Liver (tissue), 3 donors: ENCODE results near the gene SEMA4G.
A peak's percentile ranks its signal among the peaks of the same experiment; 100 is the strongest.

Experiments
- EGR1 ChIP-seq, 2 donors: IDR thresholded peaks; 2 replicates each; pipeline ENCODE4 v1.6.1; 2016 to 2018; ENCODE audit warnings: antibody characterized with exemption in 2 of 2, low read depth in 2 of 2
- GABPA ChIP-seq, 2 donors: IDR thresholded peaks in 1 of 2; conservative IDR thresholded peaks in 1 of 2; 2 replicates each; pipeline ENCODE4 v1.6.1; 2016; ENCODE audit warnings: antibody characterized with exemption in 2 of 2, mild to moderate bottlenecking in 1 of 2, moderate library complexity in 1 of 2
- JUND ChIP-seq, 2 donors: IDR thresholded peaks; 2 replicates each; pipeline ENCODE4 v1.6.1; 2016; ENCODE audit warnings: antibody characterized with exemption in 2 of 2
- MAX ChIP-seq: IDR thresholded peaks from 2 replicates; pipeline ENCODE4 v1.6.1; 2016; ENCODE audit warnings: antibody characterized with exemption
- RAD21 ChIP-seq, 2 donors: IDR thresholded peaks; 2 replicates each; pipeline ENCODE4 v1.6.1; 2016; ENCODE audit warnings: antibody characterized with exemption in 2 of 2, mild to moderate bottlenecking in 2 of 2
- TAF1 ChIP-seq: conservative IDR thresholded peaks from 2 replicates; pipeline ENCODE4 v1.6.1; 2016; ENCODE audit warnings: antibody characterized with exemption, mild to moderate bottlenecking
- TF ChIP-seq, protein P1 (sequence below): fragments of 150-350 bp; IDR thresholded peaks from 2 replicates; pipeline ENCODE4 v1.5.1; 2017; ENCODE audit warnings: improper control_type of control experiment, low read depth, low read length; ENCODE audit not compliant: missing input control
- TF ChIP-seq, protein P2 (sequence below): IDR thresholded peaks from 2 replicates; pipeline ENCODE4 v1.6.1; 2016; ENCODE audit warnings: antibody characterized with exemption
- TF ChIP-seq, protein P3 (sequence below): IDR thresholded peaks from 2 replicates; pipeline ENCODE4 v1.6.1; 2016; ENCODE audit warnings: antibody characterized with exemption
- TF ChIP-seq, protein P4 (sequence below): IDR thresholded peaks from 2 replicates; pipeline ENCODE4 v1.6.1; 2016; ENCODE audit warnings: antibody characterized with exemption, mild to moderate bottlenecking
- donor health status: healthy.
- donor health status: healthy.

DNA sequence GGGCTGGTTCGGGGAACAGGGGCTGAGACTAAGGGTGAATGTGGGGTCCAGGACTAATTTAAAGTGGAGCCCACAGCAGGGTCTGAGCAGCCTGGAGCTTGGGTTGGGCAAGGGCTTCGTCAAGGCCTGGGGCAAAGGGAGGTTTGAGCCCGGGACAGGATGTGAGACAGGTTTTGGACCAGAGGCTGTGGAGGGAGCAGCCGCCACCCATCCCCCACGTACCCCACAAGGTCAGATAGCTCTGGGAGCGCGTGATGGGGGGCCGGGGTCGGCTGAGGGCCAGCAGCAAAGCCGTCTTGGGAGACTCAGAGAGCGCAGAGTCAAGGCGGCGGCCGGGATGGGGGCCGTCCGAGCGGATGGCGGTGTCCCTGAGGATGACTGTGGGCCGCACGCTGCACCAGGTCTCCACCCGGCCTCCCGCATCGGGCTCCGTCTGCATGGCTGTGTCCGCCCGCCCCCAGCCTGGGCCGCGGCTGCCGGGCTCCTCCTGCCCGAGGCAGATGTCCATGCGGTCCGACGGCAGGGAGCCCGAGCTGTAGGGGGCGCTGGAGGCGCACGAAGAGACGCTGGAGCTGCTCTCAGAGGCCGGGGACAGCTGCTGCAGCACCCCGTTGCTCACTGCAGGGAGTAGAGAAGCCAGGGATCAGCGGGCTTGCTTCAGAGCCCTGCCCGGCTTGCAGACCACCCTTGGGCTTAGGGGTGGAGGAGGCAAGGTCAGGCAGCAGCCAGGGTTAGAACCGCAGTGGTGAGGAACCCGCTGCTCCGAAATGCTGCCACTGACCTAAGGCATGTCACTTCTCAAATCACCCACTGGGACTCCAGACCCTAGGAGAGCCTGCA is 49.5 kb downstream of the SEMA4G start:
- TF ChIP-seq, protein P1, sequence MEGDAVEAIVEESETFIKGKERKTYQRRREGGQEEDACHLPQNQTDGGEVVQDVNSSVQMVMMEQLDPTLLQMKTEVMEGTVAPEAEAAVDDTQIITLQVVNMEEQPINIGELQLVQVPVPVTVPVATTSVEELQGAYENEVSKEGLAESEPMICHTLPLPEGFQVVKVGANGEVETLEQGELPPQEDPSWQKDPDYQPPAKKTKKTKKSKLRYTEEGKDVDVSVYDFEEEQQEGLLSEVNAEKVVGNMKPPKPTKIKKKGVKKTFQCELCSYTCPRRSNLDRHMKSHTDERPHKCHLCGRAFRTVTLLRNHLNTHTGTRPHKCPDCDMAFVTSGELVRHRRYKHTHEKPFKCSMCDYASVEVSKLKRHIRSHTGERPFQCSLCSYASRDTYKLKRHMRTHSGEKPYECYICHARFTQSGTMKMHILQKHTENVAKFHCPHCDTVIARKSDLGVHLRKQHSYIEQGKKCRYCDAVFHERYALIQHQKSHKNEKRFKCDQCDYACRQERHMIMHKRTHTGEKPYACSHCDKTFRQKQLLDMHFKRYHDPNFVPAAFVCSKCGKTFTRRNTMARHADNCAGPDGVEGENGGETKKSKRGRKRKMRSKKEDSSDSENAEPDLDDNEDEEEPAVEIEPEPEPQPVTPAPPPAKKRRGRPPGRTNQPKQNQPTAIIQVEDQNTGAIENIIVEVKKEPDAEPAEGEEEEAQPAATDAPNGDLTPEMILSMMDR: peak; percentile 41
- TF ChIP-seq JUND (IDR thresholded peaks at IDR 0.05) (no peak), MAX (no peak), EGR1 (IDR thresholded peaks at IDR 0.05; ENCODE audit: low read depth in 2 of 2) (no peak), GABPA (IDR thresholded peaks at IDR 0.05 in 1 of 2, conservative IDR thresholded peaks at IDR 0.05 in 1 of 2) (no peak), TAF1 (no peak), RAD21 (IDR thresholded peaks at IDR 0.05) (peak; percentile 57 to 73)
- TF ChIP-seq, protein P2, sequence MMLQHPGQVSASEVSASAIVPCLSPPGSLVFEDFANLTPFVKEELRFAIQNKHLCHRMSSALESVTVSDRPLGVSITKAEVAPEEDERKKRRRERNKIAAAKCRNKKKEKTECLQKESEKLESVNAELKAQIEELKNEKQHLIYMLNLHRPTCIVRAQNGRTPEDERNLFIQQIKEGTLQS: no peak
- TF ChIP-seq, protein P3, sequence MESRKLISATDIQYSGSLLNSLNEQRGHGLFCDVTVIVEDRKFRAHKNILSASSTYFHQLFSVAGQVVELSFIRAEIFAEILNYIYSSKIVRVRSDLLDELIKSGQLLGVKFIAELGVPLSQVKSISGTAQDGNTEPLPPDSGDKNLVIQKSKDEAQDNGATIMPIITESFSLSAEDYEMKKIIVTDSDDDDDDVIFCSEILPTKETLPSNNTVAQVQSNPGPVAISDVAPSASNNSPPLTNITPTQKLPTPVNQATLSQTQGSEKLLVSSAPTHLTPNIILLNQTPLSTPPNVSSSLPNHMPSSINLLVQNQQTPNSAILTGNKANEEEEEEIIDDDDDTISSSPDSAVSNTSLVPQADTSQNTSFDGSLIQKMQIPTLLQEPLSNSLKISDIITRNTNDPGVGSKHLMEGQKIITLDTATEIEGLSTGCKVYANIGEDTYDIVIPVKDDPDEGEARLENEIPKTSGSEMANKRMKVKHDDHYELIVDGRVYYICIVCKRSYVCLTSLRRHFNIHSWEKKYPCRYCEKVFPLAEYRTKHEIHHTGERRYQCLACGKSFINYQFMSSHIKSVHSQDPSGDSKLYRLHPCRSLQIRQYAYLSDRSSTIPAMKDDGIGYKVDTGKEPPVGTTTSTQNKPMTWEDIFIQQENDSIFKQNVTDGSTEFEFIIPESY: no peak
- TF ChIP-seq, protein P4, sequence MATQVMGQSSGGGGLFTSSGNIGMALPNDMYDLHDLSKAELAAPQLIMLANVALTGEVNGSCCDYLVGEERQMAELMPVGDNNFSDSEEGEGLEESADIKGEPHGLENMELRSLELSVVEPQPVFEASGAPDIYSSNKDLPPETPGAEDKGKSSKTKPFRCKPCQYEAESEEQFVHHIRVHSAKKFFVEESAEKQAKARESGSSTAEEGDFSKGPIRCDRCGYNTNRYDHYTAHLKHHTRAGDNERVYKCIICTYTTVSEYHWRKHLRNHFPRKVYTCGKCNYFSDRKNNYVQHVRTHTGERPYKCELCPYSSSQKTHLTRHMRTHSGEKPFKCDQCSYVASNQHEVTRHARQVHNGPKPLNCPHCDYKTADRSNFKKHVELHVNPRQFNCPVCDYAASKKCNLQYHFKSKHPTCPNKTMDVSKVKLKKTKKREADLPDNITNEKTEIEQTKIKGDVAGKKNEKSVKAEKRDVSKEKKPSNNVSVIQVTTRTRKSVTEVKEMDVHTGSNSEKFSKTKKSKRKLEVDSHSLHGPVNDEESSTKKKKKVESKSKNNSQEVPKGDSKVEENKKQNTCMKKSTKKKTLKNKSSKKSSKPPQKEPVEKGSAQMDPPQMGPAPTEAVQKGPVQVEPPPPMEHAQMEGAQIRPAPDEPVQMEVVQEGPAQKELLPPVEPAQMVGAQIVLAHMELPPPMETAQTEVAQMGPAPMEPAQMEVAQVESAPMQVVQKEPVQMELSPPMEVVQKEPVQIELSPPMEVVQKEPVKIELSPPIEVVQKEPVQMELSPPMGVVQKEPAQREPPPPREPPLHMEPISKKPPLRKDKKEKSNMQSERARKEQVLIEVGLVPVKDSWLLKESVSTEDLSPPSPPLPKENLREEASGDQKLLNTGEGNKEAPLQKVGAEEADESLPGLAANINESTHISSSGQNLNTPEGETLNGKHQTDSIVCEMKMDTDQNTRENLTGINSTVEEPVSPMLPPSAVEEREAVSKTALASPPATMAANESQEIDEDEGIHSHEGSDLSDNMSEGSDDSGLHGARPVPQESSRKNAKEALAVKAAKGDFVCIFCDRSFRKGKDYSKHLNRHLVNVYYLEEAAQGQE: no peak
